HepG2 (cell line): ENCODE data around the gene CRYM. TPM values are rescaled to one million over a fixed set of nuclear protein-coding genes. Genes with fewer than 3 reads are reported as not detected.

Experiments
- CBX2 ChIP-seq, 2 experiments: fragments of 200-600 bp in 1 of 2; sonication (generic); formaldehyde crosslinking in 1 of 2; IDR thresholded peaks; 2 replicates each; pipeline versions ENCODE4 v1.7.0 to v1.8.1; 2018 to 2022; ENCODE audit warnings: low read depth in 2 of 2, low read length in 1 of 2, mild to moderate bottlenecking in 1 of 2, missing genetic modification reagents in 1 of 2
- CREBL2 ChIP-seq: sonication (generic); formaldehyde crosslinking; IDR thresholded peaks from 2 replicates; pipeline ENCODE4 v1.8.1; 2023; ENCODE audit warnings: missing genetic modification reagents, mild to moderate bottlenecking, borderline replicate concordance
- ETS1 ChIP-seq: sonication (generic); formaldehyde crosslinking; IDR thresholded peaks from 2 replicates; pipeline ENCODE4 v1.4.0; 2020; ENCODE audit warnings: missing genetic modification reagents
- FOXK1 ChIP-seq: sonication (generic); formaldehyde crosslinking; IDR thresholded peaks from 2 replicates; pipeline ENCODE4 v1.4.0; 2020; ENCODE audit warnings: low read depth, missing genetic modification reagents, borderline replicate concordance
- JARID2 ChIP-seq: sonication (generic); formaldehyde crosslinking; IDR thresholded peaks from 2 replicates; pipeline ENCODE4 v1.8.1; 2023; ENCODE audit warnings: missing genetic modification reagents, inconsistent platforms; ENCODE audit not compliant: insufficient replicate concordance
- KLF9 ChIP-seq: IDR thresholded peaks from 2 replicates; pipeline ENCODE4 v1.6.1; 2016; ENCODE audit warnings: low read depth
- NR2F2 ChIP-seq: IDR thresholded peaks from 2 replicates; pipeline ENCODE4 v1.6.1; 2012; ENCODE audit warnings: low read depth, inconsistent platforms, borderline replicate concordance
- PRDM4 ChIP-seq: sonication (generic); formaldehyde crosslinking; IDR thresholded peaks from 2 replicates; pipeline ENCODE4 v1.9.0; 2021; ENCODE audit warnings: missing genetic modification reagents, borderline replicate concordance
- SOX6 ChIP-seq, 2 experiments: fragments of 450-650 bp in 1 of 2; sonication (generic) in 1 of 2; formaldehyde crosslinking in 1 of 2; IDR thresholded peaks; 2 replicates each; pipeline versions ENCODE4 v1.4.0 to v1.6.1; 2017 to 2020; ENCODE audit warnings: antibody characterized with exemption in 1 of 2, mild to moderate bottlenecking in 1 of 2, missing genetic modification reagents in 1 of 2
- SRSF4 ChIP-seq: fragments of 200-400 bp; formaldehyde crosslinking; IDR thresholded peaks from one replicate; pipeline ENCODE4 v1.6.1; 2018; ENCODE audit warnings: mild to moderate bottlenecking, low read depth, low read length, moderate library complexity; ENCODE audit not compliant: poor library complexity, severe bottlenecking
- ZNF207 ChIP-seq: fragments of 450-650 bp; IDR thresholded peaks from 2 replicates; pipeline ENCODE4 v1.6.1; 2016; ENCODE audit warnings: antibody characterized with exemption, borderline replicate concordance
- ZNF598 ChIP-seq: sonication (generic); formaldehyde crosslinking; IDR thresholded peaks from 2 replicates; pipeline ENCODE4 v1.5.1; 2020; ENCODE audit warnings: mild to moderate bottlenecking, missing genetic modification reagents, borderline replicate concordance
- ZNF850 ChIP-seq: sonication (generic); formaldehyde crosslinking; conservative IDR thresholded peaks from 2 replicates; pipeline ENCODE4 v1.9.0; 2021; ENCODE audit warnings: mild to moderate bottlenecking, missing genetic modification reagents
- polyA plus RNA-seq, 8 experiments: library from polyadenylated mRNA; depleted of rRNA in 3 of 8; stranded (reverse) in 7 of 8; unstranded in 1 of 8; fragments of >200 nt; fragmentation: Illumina TruSeq in 4 of 8; extraction: Trizol in 4 of 8; gene quantifications; 2 replicates each; pipeline versions ENCODE4 v1.2.1 to v1.2.3, GENCODE V29; 2011 to 2016; ENCODE audit warnings: low read depth in 4 of 8, missing spikeins in 1 of 8, mixed read lengths in 1 of 8; ENCODE audit not compliant: insufficient read depth in 1 of 8
- total RNA-seq, 5 experiments: library from RNA; depleted of rRNA; stranded (reverse); fragments of >200 nt; fragmentation: Illumina TruSeq; extraction: Trizol; gene quantifications; 2 replicates each; pipeline ENCODE4 v1.2.3, GENCODE V29; 2016; ENCODE audit warnings: low read depth in 1 of 5
- TF ChIP-seq, protein P1 (sequence below): sonication (generic); formaldehyde crosslinking; IDR thresholded peaks from 2 replicates; pipeline ENCODE4 v1.5.0; 2020; ENCODE audit warnings: mild to moderate bottlenecking, low read depth, missing genetic modification reagents, borderline replicate concordance
- TF ChIP-seq, protein P2 (sequence below): sonication (generic); formaldehyde crosslinking; IDR thresholded peaks from 2 replicates; pipeline ENCODE4 v1.8.0; 2022; ENCODE audit warnings: mild to moderate bottlenecking, missing genetic modification reagents
- TF ChIP-seq, protein P3 (sequence below): sonication (generic); formaldehyde crosslinking; IDR thresholded peaks from 2 replicates; pipeline ENCODE4 v1.4.0; 2020; ENCODE audit warnings: missing genetic modification reagents

CRYM gene
- total and polyA plus RNA-seq, 2 of the 13 experiments (the other 11 are each of a cell fraction or from before 2014, with no cell fraction given) = 1.9 to 2.2 TPM

GRCh38 chr16:21301168-21301894 lies 23.2 kb upstream of the CRYM start (continued):
- TF ChIP-seq PRDM4 (CRISPR knock-in tag) = no peak
- TF ChIP-seq CBX2 (IDR thresholded peaks at IDR 0.05; ENCODE audit: low read depth, low read length) = no peak
- peak; percentile 96; the same call in 1 of the 2 replicates for TF ChIP-seq CBX2 (CRISPR knock-in tag; IDR thresholded peaks at IDR 0.05; ENCODE audit: low read depth)
- TF ChIP-seq, protein P1, sequence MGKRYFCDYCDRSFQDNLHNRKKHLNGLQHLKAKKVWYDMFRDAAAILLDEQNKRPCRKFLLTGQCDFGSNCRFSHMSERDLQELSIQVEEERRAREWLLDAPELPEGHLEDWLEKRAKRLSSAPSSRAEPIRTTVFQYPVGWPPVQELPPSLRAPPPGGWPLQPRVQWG (CRISPR knock-in tag) = no peak
- peak; percentile 64; the same call in 1 of the 2 replicates for TF ChIP-seq ZNF598 (CRISPR knock-in tag)
- TF ChIP-seq JARID2 (CRISPR knock-in tag) = peak; percentile 25
- TF ChIP-seq, protein P2, sequence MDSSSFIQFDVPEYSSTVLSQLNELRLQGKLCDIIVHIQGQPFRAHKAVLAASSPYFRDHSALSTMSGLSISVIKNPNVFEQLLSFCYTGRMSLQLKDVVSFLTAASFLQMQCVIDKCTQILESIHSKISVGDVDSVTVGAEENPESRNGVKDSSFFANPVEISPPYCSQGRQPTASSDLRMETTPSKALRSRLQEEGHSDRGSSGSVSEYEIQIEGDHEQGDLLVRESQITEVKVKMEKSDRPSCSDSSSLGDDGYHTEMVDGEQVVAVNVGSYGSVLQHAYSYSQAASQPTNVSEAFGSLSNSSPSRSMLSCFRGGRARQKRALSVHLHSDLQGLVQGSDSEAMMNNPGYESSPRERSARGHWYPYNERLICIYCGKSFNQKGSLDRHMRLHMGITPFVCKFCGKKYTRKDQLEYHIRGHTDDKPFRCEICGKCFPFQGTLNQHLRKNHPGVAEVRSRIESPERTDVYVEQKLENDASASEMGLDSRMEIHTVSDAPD (CRISPR knock-in tag) = peak; percentile 75; the same call in 1 of the 2 replicates
- TF ChIP-seq CREBL2 = peak; percentile 26; the same call in 1 of the 2 replicates
- peak; percentile 87; the same call in 1 of the 2 replicates for TF ChIP-seq ZNF850
- TF ChIP-seq, protein P3, sequence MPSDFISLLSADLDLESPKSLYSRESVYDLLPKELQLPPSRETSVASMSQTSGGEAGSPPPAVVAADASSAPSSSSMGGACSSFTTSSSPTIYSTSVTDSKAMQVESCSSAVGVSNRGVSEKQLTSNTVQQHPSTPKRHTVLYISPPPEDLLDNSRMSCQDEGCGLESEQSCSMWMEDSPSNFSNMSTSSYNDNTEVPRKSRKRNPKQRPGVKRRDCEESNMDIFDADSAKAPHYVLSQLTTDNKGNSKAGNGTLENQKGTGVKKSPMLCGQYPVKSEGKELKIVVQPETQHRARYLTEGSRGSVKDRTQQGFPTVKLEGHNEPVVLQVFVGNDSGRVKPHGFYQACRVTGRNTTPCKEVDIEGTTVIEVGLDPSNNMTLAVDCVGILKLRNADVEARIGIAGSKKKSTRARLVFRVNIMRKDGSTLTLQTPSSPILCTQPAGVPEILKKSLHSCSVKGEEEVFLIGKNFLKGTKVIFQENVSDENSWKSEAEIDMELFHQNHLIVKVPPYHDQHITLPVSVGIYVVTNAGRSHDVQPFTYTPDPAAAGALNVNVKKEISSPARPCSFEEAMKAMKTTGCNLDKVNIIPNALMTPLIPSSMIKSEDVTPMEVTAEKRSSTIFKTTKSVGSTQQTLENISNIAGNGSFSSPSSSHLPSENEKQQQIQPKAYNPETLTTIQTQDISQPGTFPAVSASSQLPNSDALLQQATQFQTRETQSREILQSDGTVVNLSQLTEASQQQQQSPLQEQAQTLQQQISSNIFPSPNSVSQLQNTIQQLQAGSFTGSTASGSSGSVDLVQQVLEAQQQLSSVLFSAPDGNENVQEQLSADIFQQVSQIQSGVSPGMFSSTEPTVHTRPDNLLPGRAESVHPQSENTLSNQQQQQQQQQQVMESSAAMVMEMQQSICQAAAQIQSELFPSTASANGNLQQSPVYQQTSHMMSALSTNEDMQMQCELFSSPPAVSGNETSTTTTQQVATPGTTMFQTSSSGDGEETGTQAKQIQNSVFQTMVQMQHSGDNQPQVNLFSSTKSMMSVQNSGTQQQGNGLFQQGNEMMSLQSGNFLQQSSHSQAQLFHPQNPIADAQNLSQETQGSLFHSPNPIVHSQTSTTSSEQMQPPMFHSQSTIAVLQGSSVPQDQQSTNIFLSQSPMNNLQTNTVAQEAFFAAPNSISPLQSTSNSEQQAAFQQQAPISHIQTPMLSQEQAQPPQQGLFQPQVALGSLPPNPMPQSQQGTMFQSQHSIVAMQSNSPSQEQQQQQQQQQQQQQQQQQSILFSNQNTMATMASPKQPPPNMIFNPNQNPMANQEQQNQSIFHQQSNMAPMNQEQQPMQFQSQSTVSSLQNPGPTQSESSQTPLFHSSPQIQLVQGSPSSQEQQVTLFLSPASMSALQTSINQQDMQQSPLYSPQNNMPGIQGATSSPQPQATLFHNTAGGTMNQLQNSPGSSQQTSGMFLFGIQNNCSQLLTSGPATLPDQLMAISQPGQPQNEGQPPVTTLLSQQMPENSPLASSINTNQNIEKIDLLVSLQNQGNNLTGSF = no peak; the same call in 1 of the 2 replicates
- TF ChIP-seq SRSF4 = peak; percentile 67
- TF ChIP-seq SOX6 (IDR thresholded peaks at IDR 0.05) = no peak
- peak; percentile 80 for TF ChIP-seq SOX6 (CRISPR knock-in tag; IDR thresholded peaks at IDR 0.05)
- peak; percentile 94 for TF ChIP-seq ETS1 (CRISPR knock-in tag)
- peak; percentile 30; the same call in 1 of the 2 replicates for TF ChIP-seq FOXK1 (CRISPR knock-in tag)
- no peak for TF ChIP-seq KLF9 (CRISPR knock-in tag)
- TF ChIP-seq ZNF207 = no peak
- no peak for TF ChIP-seq NR2F2
